ENCODE data around the gene ANKRD50. TPM values are rescaled to one million over a fixed set of nuclear protein-coding genes. Genes with fewer than 3 reads are reported as not detected.

Gene ANKRD50
- total RNA-seq, 1 experiment from 2014 or later = 16.5 TPM

DNA sequence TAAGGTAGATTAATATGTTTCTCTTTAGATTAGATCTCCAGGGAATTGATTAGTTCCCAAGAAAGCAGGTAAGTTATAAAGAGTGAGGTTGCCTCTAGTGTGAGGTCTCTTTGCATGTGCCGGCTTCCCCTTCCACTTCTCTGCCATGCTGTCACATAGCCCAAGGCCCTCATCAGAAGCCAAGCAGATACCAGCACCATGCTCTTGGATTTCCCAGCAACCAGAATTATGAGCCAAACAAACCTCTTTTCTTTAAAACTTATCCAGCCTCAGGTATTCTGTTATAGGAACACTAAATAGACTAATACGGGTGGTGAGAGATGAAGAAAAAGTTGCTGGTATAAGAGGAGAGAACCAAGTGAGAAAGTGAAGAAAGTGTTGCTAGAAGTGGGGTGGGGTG lies 15.1 kb downstream of the ANKRD50 start:
- H3K4me1 ChIP-seq (ENCODE audit: control insufficient read depth in 1 of 2, insufficient read depth in 2 of 2, low read length in 2 of 2) = no peaks in the 10 kb centered on the region

DNA sequence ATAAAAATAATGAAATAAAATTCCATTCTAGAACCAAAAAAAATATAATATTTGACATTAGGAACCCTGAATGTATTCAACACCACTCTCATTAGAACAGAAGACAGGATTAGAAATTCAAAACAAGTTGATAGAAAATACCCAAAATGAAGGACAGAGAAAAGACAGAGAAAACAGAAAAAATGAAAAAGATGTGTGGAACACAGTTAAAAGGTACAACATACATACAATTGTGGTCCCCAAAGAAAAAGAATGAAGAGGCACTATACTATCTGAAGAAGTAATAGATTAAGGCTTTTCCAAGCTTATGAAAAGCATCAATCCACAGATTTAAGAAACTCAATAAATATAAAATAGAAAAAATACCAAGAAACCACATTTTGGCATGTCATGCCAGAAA lies 16.4 kb downstream of the ANKRD50 start:
- H4K20me1 ChIP-seq (ENCODE audit: insufficient read depth) = no peaks in the 10 kb centered on the region
- no peak for DNase-seq (ENCODE audit: low read depth, low spot score)
- CTCF ChIA-PET = no interaction called here
- H3K27ac ChIP-seq (ENCODE audit: low read depth, low read length) = no peak overlapping the region
- no peak overlapping the region for H2AFZ ChIP-seq (ENCODE audit: low read depth, low read length, poor library complexity, severe bottlenecking)
- no peaks in the 10 kb centered on the region for H3K9me2 ChIP-seq (ENCODE audit: insufficient read depth)
- no peak overlapping the region for H3K9ac ChIP-seq (ENCODE audit: low read length)
- H3K4me2 ChIP-seq (ENCODE audit: low read length) = no peak overlapping the region
- no peaks in the 10 kb centered on the region for H3K4me1 ChIP-seq (ENCODE audit: control insufficient read depth in 1 of 2, insufficient read depth in 2 of 2, low read length in 2 of 2)
- ATAC-seq = no peak
- BruUV-seq (replicated peaks) = no TSS peak
- intact Hi-C loops (cut with micrococcal nuclease) = no loop called here
- H3K36me3 ChIP-seq (ENCODE audit: control insufficient read depth in 1 of 2, insufficient read depth in 2 of 2, low read length in 2 of 2) = peaks cover 0 to 3% of the 10 kb centered on the region in 2 experiments; a peak in 1 of 4 replicates
- POLR2A ChIA-PET = no interaction called here
- no peaks in the 10 kb centered on the region for H3K27me3 ChIP-seq (ENCODE audit: insufficient read depth, low read length)
- peaks cover 52% of the 10 kb centered on the region for H3K79me2 ChIP-seq (ENCODE audit: insufficient read depth, low read length)
- H3K4me3 ChIP-seq (replicated peaks in 1 of 2; ENCODE audit: low read depth in 1 of 2, low read length in 2 of 2) = no peak overlapping the region
- RAD21 ChIA-PET (ENCODE audit: low non-redundant PET in 1 of 2, low total read pairs in 2 of 2, uncharacterized antibody in 2 of 2, unreplicated experiment in 2 of 2) = no interaction called here
- H3K9me3 ChIP-seq (ENCODE audit: control insufficient read depth in 1 of 2, insufficient read depth in 1 of 2, low read depth in 1 of 2, low read length in 2 of 2) = no peaks in the 10 kb centered on the region; a peak in 1 of 4 replicates
- TF ChIP-seq, protein P1, sequence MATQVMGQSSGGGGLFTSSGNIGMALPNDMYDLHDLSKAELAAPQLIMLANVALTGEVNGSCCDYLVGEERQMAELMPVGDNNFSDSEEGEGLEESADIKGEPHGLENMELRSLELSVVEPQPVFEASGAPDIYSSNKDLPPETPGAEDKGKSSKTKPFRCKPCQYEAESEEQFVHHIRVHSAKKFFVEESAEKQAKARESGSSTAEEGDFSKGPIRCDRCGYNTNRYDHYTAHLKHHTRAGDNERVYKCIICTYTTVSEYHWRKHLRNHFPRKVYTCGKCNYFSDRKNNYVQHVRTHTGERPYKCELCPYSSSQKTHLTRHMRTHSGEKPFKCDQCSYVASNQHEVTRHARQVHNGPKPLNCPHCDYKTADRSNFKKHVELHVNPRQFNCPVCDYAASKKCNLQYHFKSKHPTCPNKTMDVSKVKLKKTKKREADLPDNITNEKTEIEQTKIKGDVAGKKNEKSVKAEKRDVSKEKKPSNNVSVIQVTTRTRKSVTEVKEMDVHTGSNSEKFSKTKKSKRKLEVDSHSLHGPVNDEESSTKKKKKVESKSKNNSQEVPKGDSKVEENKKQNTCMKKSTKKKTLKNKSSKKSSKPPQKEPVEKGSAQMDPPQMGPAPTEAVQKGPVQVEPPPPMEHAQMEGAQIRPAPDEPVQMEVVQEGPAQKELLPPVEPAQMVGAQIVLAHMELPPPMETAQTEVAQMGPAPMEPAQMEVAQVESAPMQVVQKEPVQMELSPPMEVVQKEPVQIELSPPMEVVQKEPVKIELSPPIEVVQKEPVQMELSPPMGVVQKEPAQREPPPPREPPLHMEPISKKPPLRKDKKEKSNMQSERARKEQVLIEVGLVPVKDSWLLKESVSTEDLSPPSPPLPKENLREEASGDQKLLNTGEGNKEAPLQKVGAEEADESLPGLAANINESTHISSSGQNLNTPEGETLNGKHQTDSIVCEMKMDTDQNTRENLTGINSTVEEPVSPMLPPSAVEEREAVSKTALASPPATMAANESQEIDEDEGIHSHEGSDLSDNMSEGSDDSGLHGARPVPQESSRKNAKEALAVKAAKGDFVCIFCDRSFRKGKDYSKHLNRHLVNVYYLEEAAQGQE (IDR thresholded peaks at IDR 0.05; ENCODE audit: low read depth) = no peak
- no peak for TF ChIP-seq SIN3A (IDR thresholded peaks at IDR 0.05; ENCODE audit: low read depth)
- no peak for TF ChIP-seq EZH2 (IDR thresholded peaks at IDR 0.05)
- no peak for TF ChIP-seq CBX3 (IDR thresholded peaks at IDR 0.05; ENCODE audit: low read depth)
- TF ChIP-seq, protein P2, sequence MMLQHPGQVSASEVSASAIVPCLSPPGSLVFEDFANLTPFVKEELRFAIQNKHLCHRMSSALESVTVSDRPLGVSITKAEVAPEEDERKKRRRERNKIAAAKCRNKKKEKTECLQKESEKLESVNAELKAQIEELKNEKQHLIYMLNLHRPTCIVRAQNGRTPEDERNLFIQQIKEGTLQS (IDR thresholded peaks at IDR 0.05) = no peak
- no peak for TF ChIP-seq ELF1 (IDR thresholded peaks at IDR 0.05; ENCODE audit: borderline replicate concordance, low read depth)

More for the DNA sequence above, 15.1 kb downstream of the ANKRD50 start:
- ChIA-PET CTCF (no interaction called here), POLR2A (no interaction called here), RAD21 (ENCODE audit: low non-redundant PET in 1 of 2, low total read pairs in 2 of 2, uncharacterized antibody in 2 of 2, unreplicated experiment in 2 of 2) (no interaction called here)
- no peak overlapping the region for H2AFZ ChIP-seq (ENCODE audit: low read depth, low read length, poor library complexity, severe bottlenecking)
- no peaks in the 10 kb centered on the region for H3K27me3 ChIP-seq (ENCODE audit: insufficient read depth, low read length)
- no peak for ATAC-seq
- no peak overlapping the region for H3K4me3 ChIP-seq (replicated peaks in 1 of 2; ENCODE audit: low read depth in 1 of 2, low read length in 2 of 2)
- intact Hi-C loops (cut with micrococcal nuclease) = no loop called here
- no peaks in the 10 kb centered on the region for H4K20me1 ChIP-seq (ENCODE audit: insufficient read depth)
- TF ChIP-seq, protein P2 (IDR thresholded peaks at IDR 0.05) = no peak
- TF ChIP-seq EZH2 (IDR thresholded peaks at IDR 0.05) = no peak
- no peak for TF ChIP-seq FOSL1 (IDR thresholded peaks at IDR 0.05; ENCODE audit: low read depth)
- no peak for TF ChIP-seq SIN3A (IDR thresholded peaks at IDR 0.05; ENCODE audit: low read depth)
- TF ChIP-seq ZNF274 (IDR thresholded peaks at IDR 0.05; ENCODE audit: low read depth, low read length) = no peak
- TF ChIP-seq SP1 (IDR thresholded peaks at IDR 0.05; ENCODE audit: low read depth) = no peak
- no peak for TF ChIP-seq POLR2AphosphoS5 (IDR thresholded peaks at IDR 0.05; ENCODE audit: low read depth, low read length)
- TF ChIP-seq, protein P3, sequence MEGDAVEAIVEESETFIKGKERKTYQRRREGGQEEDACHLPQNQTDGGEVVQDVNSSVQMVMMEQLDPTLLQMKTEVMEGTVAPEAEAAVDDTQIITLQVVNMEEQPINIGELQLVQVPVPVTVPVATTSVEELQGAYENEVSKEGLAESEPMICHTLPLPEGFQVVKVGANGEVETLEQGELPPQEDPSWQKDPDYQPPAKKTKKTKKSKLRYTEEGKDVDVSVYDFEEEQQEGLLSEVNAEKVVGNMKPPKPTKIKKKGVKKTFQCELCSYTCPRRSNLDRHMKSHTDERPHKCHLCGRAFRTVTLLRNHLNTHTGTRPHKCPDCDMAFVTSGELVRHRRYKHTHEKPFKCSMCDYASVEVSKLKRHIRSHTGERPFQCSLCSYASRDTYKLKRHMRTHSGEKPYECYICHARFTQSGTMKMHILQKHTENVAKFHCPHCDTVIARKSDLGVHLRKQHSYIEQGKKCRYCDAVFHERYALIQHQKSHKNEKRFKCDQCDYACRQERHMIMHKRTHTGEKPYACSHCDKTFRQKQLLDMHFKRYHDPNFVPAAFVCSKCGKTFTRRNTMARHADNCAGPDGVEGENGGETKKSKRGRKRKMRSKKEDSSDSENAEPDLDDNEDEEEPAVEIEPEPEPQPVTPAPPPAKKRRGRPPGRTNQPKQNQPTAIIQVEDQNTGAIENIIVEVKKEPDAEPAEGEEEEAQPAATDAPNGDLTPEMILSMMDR (IDR thresholded peaks at IDR 0.05 in 2 of 3, conservative IDR thresholded peaks at IDR 0.05 in 1 of 3; ENCODE audit: borderline replicate concordance in 1 of 3, insufficient read depth in 1 of 3, low read depth in 2 of 3, low read length in 2 of 3) = no peak
- H3K36me3 ChIP-seq (ENCODE audit: control insufficient read depth in 1 of 2, insufficient read depth in 2 of 2, low read length in 2 of 2) = peaks cover 0 to 3% of the 10 kb centered on the region in 2 experiments; a peak in 1 of 4 replicates
- peaks cover 52% of the 10 kb centered on the region for H3K79me2 ChIP-seq (ENCODE audit: insufficient read depth, low read length)
- no peaks in the 10 kb centered on the region for H3K9me2 ChIP-seq (ENCODE audit: insufficient read depth)
- no peak overlapping the region for H3K4me2 ChIP-seq (ENCODE audit: low read length)
- DNase-seq (ENCODE audit: low read depth, low spot score) = no peak
- BruUV-seq (replicated peaks) = no TSS peak
- H3K9me3 ChIP-seq (ENCODE audit: control insufficient read depth in 1 of 2, insufficient read depth in 1 of 2, low read depth in 1 of 2, low read length in 2 of 2) = no peaks in the 10 kb centered on the region; a peak in 1 of 4 replicates
- H3K27ac ChIP-seq (ENCODE audit: low read depth, low read length) = no peak overlapping the region
- no peak overlapping the region for H3K9ac ChIP-seq (ENCODE audit: low read length)

All from HCT116 (cell line).